Ishikawa (cell line): ENCODE data around the gene MPND.

Experiments
- CEBPB ChIP-seq: IDR thresholded peaks from 2 replicates; pipeline ENCODE4 v1.6.1; 2012
- CREB1 ChIP-seq: IDR thresholded peaks from 2 replicates; pipeline ENCODE4 v1.6.1; 2012; ENCODE audit warnings: low read depth
- EGR1 ChIP-seq: IDR thresholded peaks from 2 replicates; pipeline ENCODE4 v1.6.1; 2012
- EP300 ChIP-seq: IDR thresholded peaks from 2 replicates; pipeline ENCODE4 v1.6.1; 2012; ENCODE audit warnings: borderline replicate concordance
- FOXM1 ChIP-seq: IDR thresholded peaks from 2 replicates; pipeline ENCODE4 v1.6.1; 2012; ENCODE audit warnings: low read depth, borderline replicate concordance
- MAX ChIP-seq: IDR thresholded peaks from 2 replicates; pipeline ENCODE4 v1.6.1; 2012
- NFIC ChIP-seq: IDR thresholded peaks from 2 replicates; pipeline ENCODE4 v1.6.1; 2012
- RAD21 ChIP-seq: IDR thresholded peaks from 2 replicates; pipeline ENCODE4 v1.6.1; 2012; ENCODE audit warnings: low read depth
- TAF1 ChIP-seq: IDR thresholded peaks from 2 replicates; pipeline ENCODE4 v1.6.1; 2012; ENCODE audit warnings: low read depth, mild to moderate bottlenecking
- TCF12 ChIP-seq: IDR thresholded peaks from 2 replicates; pipeline ENCODE4 v1.6.1; 2012; ENCODE audit warnings: low read depth
- TEAD4 ChIP-seq: IDR thresholded peaks from 2 replicates; pipeline ENCODE4 v1.6.1; 2012
- YY1 ChIP-seq: IDR thresholded peaks from 2 replicates; pipeline ENCODE4 v1.6.1; 2012; ENCODE audit warnings: low read depth
- ZBTB7A ChIP-seq: IDR thresholded peaks from 2 replicates; pipeline ENCODE4 v1.6.1; 2012; ENCODE audit warnings: low read depth
- TF ChIP-seq, protein P1 (sequence below): IDR thresholded peaks from 2 replicates; pipeline ENCODE4 v1.6.1; 2012
- TF ChIP-seq, protein P2 (sequence below): IDR thresholded peaks from 2 replicates; pipeline ENCODE4 v1.6.1; 2012; ENCODE audit warnings: low read depth, mild to moderate bottlenecking

Gene MPND, protein sequence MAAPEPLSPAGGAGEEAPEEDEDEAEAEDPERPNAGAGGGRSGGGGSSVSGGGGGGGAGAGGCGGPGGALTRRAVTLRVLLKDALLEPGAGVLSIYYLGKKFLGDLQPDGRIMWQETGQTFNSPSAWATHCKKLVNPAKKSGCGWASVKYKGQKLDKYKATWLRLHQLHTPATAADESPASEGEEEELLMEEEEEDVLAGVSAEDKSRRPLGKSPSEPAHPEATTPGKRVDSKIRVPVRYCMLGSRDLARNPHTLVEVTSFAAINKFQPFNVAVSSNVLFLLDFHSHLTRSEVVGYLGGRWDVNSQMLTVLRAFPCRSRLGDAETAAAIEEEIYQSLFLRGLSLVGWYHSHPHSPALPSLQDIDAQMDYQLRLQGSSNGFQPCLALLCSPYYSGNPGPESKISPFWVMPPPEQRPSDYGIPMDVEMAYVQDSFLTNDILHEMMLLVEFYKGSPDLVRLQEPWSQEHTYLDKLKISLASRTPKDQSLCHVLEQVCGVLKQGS

GRCh38 chr19:4343370-4344307 is at the start of gene MPND:
Gene MPND (plus strand): TSS chr19:4343562. CDS start chr19:4343594, 32 bp downstream.
- TF ChIP-seq EP300 (no peak), CREB1 (peak; percentile 63; the same call in 1 of the 2 replicates), NFIC (no peak), TEAD4 (no peak), MAX (peak; percentile 60; the same call in 1 of the 2 replicates), TCF12 (no peak), CEBPB (no peak), FOXM1 (no peak), RAD21 (no peak), ZBTB7A (no peak), YY1 (peak; percentile 53; the same call in 1 of the 2 replicates), EGR1 (no peak), TAF1 (peak; percentile 28; the same call in 1 of the 2 replicates)
- TF ChIP-seq, protein P1, sequence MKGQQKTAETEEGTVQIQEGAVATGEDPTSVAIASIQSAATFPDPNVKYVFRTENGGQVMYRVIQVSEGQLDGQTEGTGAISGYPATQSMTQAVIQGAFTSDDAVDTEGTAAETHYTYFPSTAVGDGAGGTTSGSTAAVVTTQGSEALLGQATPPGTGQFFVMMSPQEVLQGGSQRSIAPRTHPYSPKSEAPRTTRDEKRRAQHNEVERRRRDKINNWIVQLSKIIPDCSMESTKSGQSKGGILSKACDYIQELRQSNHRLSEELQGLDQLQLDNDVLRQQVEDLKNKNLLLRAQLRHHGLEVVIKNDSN: peak; percentile 60
- TF ChIP-seq, protein P2, sequence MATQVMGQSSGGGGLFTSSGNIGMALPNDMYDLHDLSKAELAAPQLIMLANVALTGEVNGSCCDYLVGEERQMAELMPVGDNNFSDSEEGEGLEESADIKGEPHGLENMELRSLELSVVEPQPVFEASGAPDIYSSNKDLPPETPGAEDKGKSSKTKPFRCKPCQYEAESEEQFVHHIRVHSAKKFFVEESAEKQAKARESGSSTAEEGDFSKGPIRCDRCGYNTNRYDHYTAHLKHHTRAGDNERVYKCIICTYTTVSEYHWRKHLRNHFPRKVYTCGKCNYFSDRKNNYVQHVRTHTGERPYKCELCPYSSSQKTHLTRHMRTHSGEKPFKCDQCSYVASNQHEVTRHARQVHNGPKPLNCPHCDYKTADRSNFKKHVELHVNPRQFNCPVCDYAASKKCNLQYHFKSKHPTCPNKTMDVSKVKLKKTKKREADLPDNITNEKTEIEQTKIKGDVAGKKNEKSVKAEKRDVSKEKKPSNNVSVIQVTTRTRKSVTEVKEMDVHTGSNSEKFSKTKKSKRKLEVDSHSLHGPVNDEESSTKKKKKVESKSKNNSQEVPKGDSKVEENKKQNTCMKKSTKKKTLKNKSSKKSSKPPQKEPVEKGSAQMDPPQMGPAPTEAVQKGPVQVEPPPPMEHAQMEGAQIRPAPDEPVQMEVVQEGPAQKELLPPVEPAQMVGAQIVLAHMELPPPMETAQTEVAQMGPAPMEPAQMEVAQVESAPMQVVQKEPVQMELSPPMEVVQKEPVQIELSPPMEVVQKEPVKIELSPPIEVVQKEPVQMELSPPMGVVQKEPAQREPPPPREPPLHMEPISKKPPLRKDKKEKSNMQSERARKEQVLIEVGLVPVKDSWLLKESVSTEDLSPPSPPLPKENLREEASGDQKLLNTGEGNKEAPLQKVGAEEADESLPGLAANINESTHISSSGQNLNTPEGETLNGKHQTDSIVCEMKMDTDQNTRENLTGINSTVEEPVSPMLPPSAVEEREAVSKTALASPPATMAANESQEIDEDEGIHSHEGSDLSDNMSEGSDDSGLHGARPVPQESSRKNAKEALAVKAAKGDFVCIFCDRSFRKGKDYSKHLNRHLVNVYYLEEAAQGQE: 0 out of 2 replicates have a peak, but pooled peaks have one; percentile 19

GRCh38 chr19:4294389-4294788 is 49.0 kb upstream of the MPND start:
- TF ChIP-seq, protein P2: no peak
- TF ChIP-seq TCF12 (no peak), CEBPB (no peak), FOXM1 (no peak), ZBTB7A (no peak), NFIC (no peak)

GRCh38 chr19:4295972-4296771 is 47.2 kb upstream of the MPND start:
- TF ChIP-seq, protein P1: peak; percentile 81
- TF ChIP-seq ZBTB7A (no peak), YY1 (no peak), TAF1 (no peak), EP300 (no peak), TCF12 (no peak), EGR1 (no peak; the same call in 1 of the 2 replicates), MAX (peak; percentile 68), NFIC (peak; percentile 72), CREB1 (no peak), RAD21 (no peak)
